Liver (tissue), 9 donors: ENCODE results near the gene ATG4C. TPM values are rescaled to one million over a fixed set of nuclear protein-coding genes. Genes with fewer than 3 reads are reported as not detected.
"Not testable (repeated sequence)": the region's sequence is repeated elsewhere in the genome, so short reads cannot be mapped to it uniquely, and the experiment has no call there.

ENCODE experiments used
- DNase-seq: peaks from one replicate; pipeline ENCODE4 v3.0.0-alpha.2; 2017; ENCODE audit warnings: low spot score
- H3K27ac ChIP-seq, 2 donors: one replicate each; pipeline ENCODE4 v1.7.0; 2013; ENCODE audit warnings: inconsistent platforms in 2 of 2, low read length in 2 of 2, control low read depth in 1 of 2, low read depth in 1 of 2, mild to moderate bottlenecking in 1 of 2
- H3K27me3 ChIP-seq, 4 donors: one replicate each; pipeline versions ENCODE4 v1.6.1 to v1.7.0; 2013; ENCODE audit warnings: low read length in 3 of 4, inconsistent platforms in 1 of 4, mild to moderate bottlenecking in 1 of 4, moderate library complexity in 1 of 4; ENCODE audit not compliant: control insufficient read depth in 4 of 4, insufficient read depth in 4 of 4
- H3K36me3 ChIP-seq, 4 donors: one replicate each; pipeline versions ENCODE4 v1.6.1 to v1.7.0; 2013; ENCODE audit warnings: low read length in 3 of 4, mild to moderate bottlenecking in 3 of 4, low read depth in 1 of 4, moderate library complexity in 1 of 4; ENCODE audit not compliant: control insufficient read depth in 4 of 4, insufficient read depth in 3 of 4
- H3K4me1 ChIP-seq, 4 donors: one replicate each; pipeline versions ENCODE4 v1.6.1 to v1.7.0; 2013; ENCODE audit warnings: low read length in 3 of 4, mild to moderate bottlenecking in 3 of 4, moderate library complexity in 1 of 4; ENCODE audit not compliant: control insufficient read depth in 4 of 4, insufficient read depth in 4 of 4
- H3K4me3 ChIP-seq, 3 donors: one replicate each; pipeline versions ENCODE4 v1.6.1 to v1.7.0; 2013; ENCODE audit warnings: low read length in 3 of 3, control low read depth in 1 of 3, low read depth in 1 of 3, mild to moderate bottlenecking in 1 of 3
- H3K9ac ChIP-seq, 2 donors: one replicate each; pipeline ENCODE4 v1.7.0; 2013; ENCODE audit warnings: low read length in 2 of 2, mild to moderate bottlenecking in 2 of 2, moderate library complexity in 2 of 2, control low read depth in 1 of 2, low read depth in 1 of 2
- H3K9me3 ChIP-seq, 4 donors: one replicate each; pipeline versions ENCODE4 v1.6.1 to v1.7.0; 2013; ENCODE audit warnings: low read length in 3 of 4; ENCODE audit not compliant: control insufficient read depth in 4 of 4
- EGR1 ChIP-seq, 2 donors: IDR thresholded peaks; 2 replicates each; pipeline ENCODE4 v1.6.1; 2016 to 2018; ENCODE audit warnings: antibody characterized with exemption in 2 of 2, low read depth in 2 of 2
- FOXA2 ChIP-seq: IDR thresholded peaks from 2 replicates; pipeline ENCODE4 v1.6.1; 2016; ENCODE audit warnings: antibody characterized with exemption
- GABPA ChIP-seq, 2 donors: IDR thresholded peaks in 1 of 2; conservative IDR thresholded peaks in 1 of 2; 2 replicates each; pipeline ENCODE4 v1.6.1; 2016; ENCODE audit warnings: antibody characterized with exemption in 2 of 2, mild to moderate bottlenecking in 1 of 2, moderate library complexity in 1 of 2
- HNF4G ChIP-seq: IDR thresholded peaks from 2 replicates; pipeline ENCODE4 v1.6.1; 2016; ENCODE audit warnings: antibody characterized with exemption
- MAX ChIP-seq: IDR thresholded peaks from 2 replicates; pipeline ENCODE4 v1.6.1; 2016; ENCODE audit warnings: antibody characterized with exemption
- RXRA ChIP-seq, 2 donors: IDR thresholded peaks; 2 replicates each; pipeline ENCODE4 v1.6.1; 2017 to 2018; ENCODE audit warnings: antibody characterized with exemption in 2 of 2, mild to moderate bottlenecking in 1 of 2
- TAF1 ChIP-seq: conservative IDR thresholded peaks from 2 replicates; pipeline ENCODE4 v1.6.1; 2016; ENCODE audit warnings: antibody characterized with exemption, mild to moderate bottlenecking
- YY1 ChIP-seq: IDR thresholded peaks from 2 replicates; pipeline ENCODE4 v1.6.1; 2016; ENCODE audit warnings: antibody characterized with exemption, mild to moderate bottlenecking
- ZBTB33 ChIP-seq: IDR thresholded peaks from 2 replicates; pipeline ENCODE4 v1.6.1; 2016; ENCODE audit warnings: antibody characterized with exemption
- WGBS: extraction: QIAGEN DNeasy Blood & Tissue Kit; methylation state at CpG from one replicate; pipeline ENCODE4 v1.1.7; 2013; 5-methylcytosine and 5-hydroxymethylcytosine counted together
- polyA plus RNA-seq, 2 donors: library from polyadenylated mRNA; stranded (reverse) in 1 of 2; unstranded in 1 of 2; fragments of 200-250 nt in 1 of 2; fragments of >200 nt in 1 of 2; fragmentation: Nextera tagmentation in 1 of 2; extraction: Ambion mirVana in 1 of 2; gene quantifications; one replicate each; pipeline versions ENCODE4 v1.2.1 to v1.2.3, GENCODE V29; 2013 to 2015
- total RNA-seq, 2 donors: library from RNA; depleted of rRNA; stranded (reverse); fragments of >200 nt; gene quantifications; one replicate each; pipeline ENCODE4 v1.2.3, GENCODE V29; 2014
- donor health status: healthy.
- donor health status: healthy.
- donor health status: healthy.
- donor health status: healthy.
- donor health status: healthy.

The ATG4C gene
- total and polyA plus RNA-seq, 4 donors = 3.8 to 8.4 (median 5.2) TPM

- H3K9ac ChIP-seq = no peak overlapping the region
- H3K27ac ChIP-seq = no peak overlapping the region
- peaks cover 2 to 16% (median 4%) of the 10 kb centered on the region in 4 donors for H3K4me1 ChIP-seq
- no peaks in the 10 kb centered on the region for H3K9me3 ChIP-seq
- no peak for DNase-seq
- no peak for TF ChIP-seq EGR1 (IDR thresholded peaks at IDR 0.05; ENCODE audit: low read depth in 2 of 2)
- TF ChIP-seq YY1 = peak; percentile 11
- H3K36me3 ChIP-seq = no peaks in the 10 kb centered on the region
- no peak overlapping the region for H3K4me3 ChIP-seq
- H3K27me3 ChIP-seq = no peaks in the 10 kb centered on the region
- 89% methylated on average over 3 of the region's 3 CpGs for WGBS
Measured at GRCh38 chr1:62735491-62736171, 48.3 kb upstream of the ATG4C start.

- WGBS = 73% methylated on average over 3 of the region's 3 CpGs
- H3K36me3 ChIP-seq, H3K27ac ChIP-seq, H3K27me3 ChIP-seq, DNase-seq, H3K4me3 ChIP-seq, H3K9ac ChIP-seq, H3K9me3 ChIP-seq, H3K4me1 ChIP-seq: not testable (repeated sequence)
Measured at GRCh38 chr1:62740701-62741100, 43.2 kb upstream of the ATG4C start.

- no peaks in the 10 kb centered on the region for H3K27me3 ChIP-seq
- H3K27ac ChIP-seq = no peak overlapping the region
- H3K9ac ChIP-seq = no peak overlapping the region
- TF ChIP-seq YY1 (peak; percentile 26), FOXA2 (no peak), ZBTB33 (no peak), GABPA (IDR thresholded peaks at IDR 0.05 in 1 of 2, conservative IDR thresholded peaks at IDR 0.05 in 1 of 2) (no peak), MAX (no peak), HNF4G (no peak), TAF1 (no peak), RXRA (IDR thresholded peaks at IDR 0.05) (no peak)
- no peaks in the 10 kb centered on the region for H3K9me3 ChIP-seq
- no peak overlapping the region for H3K4me3 ChIP-seq
- peaks cover 0 to 8% (median 3%) of the 10 kb centered on the region in 4 donors for H3K4me1 ChIP-seq
- H3K36me3 ChIP-seq = no peaks in the 10 kb centered on the region
- 37% methylated on average over 3 of the region's 3 CpGs for WGBS
- DNase-seq = no peak
Measured at GRCh38 chr1:62744611-62745577, 39.0 kb upstream of the ATG4C start.
